Liver (tissue), 3 donors: Measurements from ENCODE around the gene ACP7.

Source experiments
- CTCF ChIP-seq: fragments of 150-350 bp; IDR thresholded peaks from 2 replicates; pipeline ENCODE4 v1.5.1; 2017; ENCODE audit warnings: improper control_type of control experiment, low read depth, low read length; ENCODE audit not compliant: missing input control
- FOXA1 ChIP-seq: IDR thresholded peaks from 2 replicates; pipeline ENCODE4 v1.6.1; 2016; ENCODE audit warnings: antibody characterized with exemption
- GABPA ChIP-seq, 2 donors: IDR thresholded peaks in 1 of 2; conservative IDR thresholded peaks in 1 of 2; 2 replicates each; pipeline ENCODE4 v1.6.1; 2016; ENCODE audit warnings: antibody characterized with exemption in 2 of 2, mild to moderate bottlenecking in 1 of 2, moderate library complexity in 1 of 2
- HNF4A ChIP-seq, 2 donors: conservative IDR thresholded peaks; 2 replicates each; pipeline ENCODE4 v1.6.1; 2016; ENCODE audit warnings: antibody characterized with exemption in 2 of 2, mild to moderate bottlenecking in 2 of 2
- JUND ChIP-seq, 2 donors: IDR thresholded peaks; 2 replicates each; pipeline ENCODE4 v1.6.1; 2016; ENCODE audit warnings: antibody characterized with exemption in 2 of 2
- MAX ChIP-seq: IDR thresholded peaks from 2 replicates; pipeline ENCODE4 v1.6.1; 2016; ENCODE audit warnings: antibody characterized with exemption
- NR2F2 ChIP-seq: IDR thresholded peaks from 2 replicates; pipeline ENCODE4 v1.6.1; 2016; ENCODE audit warnings: antibody characterized with exemption
- RAD21 ChIP-seq, 2 donors: IDR thresholded peaks; 2 replicates each; pipeline ENCODE4 v1.6.1; 2016; ENCODE audit warnings: antibody characterized with exemption in 2 of 2, mild to moderate bottlenecking in 2 of 2
- REST ChIP-seq: IDR thresholded peaks from 2 replicates; pipeline ENCODE4 v1.6.1; 2016; ENCODE audit warnings: antibody characterized with exemption, mild to moderate bottlenecking
- RXRA ChIP-seq, 2 donors: IDR thresholded peaks; 2 replicates each; pipeline ENCODE4 v1.6.1; 2017 to 2018; ENCODE audit warnings: antibody characterized with exemption in 2 of 2, mild to moderate bottlenecking in 1 of 2
- SP1 ChIP-seq: IDR thresholded peaks from 2 replicates; pipeline ENCODE4 v1.6.1; 2018; ENCODE audit warnings: antibody characterized with exemption, mild to moderate bottlenecking
- TAF1 ChIP-seq: conservative IDR thresholded peaks from 2 replicates; pipeline ENCODE4 v1.6.1; 2016; ENCODE audit warnings: antibody characterized with exemption, mild to moderate bottlenecking
- YY1 ChIP-seq: IDR thresholded peaks from 2 replicates; pipeline ENCODE4 v1.6.1; 2016; ENCODE audit warnings: antibody characterized with exemption, mild to moderate bottlenecking
- TF ChIP-seq, protein P1 (sequence below): IDR thresholded peaks from 2 replicates; pipeline ENCODE4 v1.6.1; 2016; ENCODE audit warnings: antibody characterized with exemption
- donor health status: healthy.
- donor health status: healthy.

DNA sequence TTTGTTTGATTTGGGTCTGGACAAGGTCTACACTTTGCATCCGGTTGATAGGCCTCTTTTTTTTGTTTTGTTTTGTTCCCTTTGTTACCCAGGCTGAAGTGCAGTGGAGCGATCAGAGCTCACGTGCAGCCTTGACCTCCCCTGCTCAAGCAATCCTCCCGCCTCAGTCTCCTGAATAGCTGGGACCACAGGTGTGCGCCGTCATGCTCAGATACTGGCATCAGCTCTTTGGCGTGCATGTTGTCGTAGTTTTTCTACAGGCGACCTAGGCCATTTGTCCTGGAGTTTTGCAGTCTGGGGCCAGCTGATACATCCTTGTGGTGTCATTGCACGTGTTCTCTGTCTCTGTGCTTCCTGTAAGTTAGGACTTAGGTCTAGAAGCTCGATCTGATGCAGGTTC lies 57.8 kb downstream of the ACP7 start:
- TF ChIP-seq CTCF (no peak), YY1 (no peak), REST (no peak), GABPA (IDR thresholded peaks at IDR 0.05 in 1 of 2, conservative IDR thresholded peaks at IDR 0.05 in 1 of 2) (no peak), HNF4A (conservative IDR thresholded peaks at IDR 0.05) (no peak), RAD21 (IDR thresholded peaks at IDR 0.05) (no peak), SP1 (no peak), TAF1 (no peak), FOXA1 (no peak), RXRA (IDR thresholded peaks at IDR 0.05) (no peak), MAX (no peak), NR2F2 (no peak), JUND (IDR thresholded peaks at IDR 0.05) (no peak)
- TF ChIP-seq, protein P1, sequence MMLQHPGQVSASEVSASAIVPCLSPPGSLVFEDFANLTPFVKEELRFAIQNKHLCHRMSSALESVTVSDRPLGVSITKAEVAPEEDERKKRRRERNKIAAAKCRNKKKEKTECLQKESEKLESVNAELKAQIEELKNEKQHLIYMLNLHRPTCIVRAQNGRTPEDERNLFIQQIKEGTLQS = no peak
